A549 (cell line): ENCODE results near the gene RPL41. TPM values are rescaled to one million over a fixed set of nuclear protein-coding genes. Genes with fewer than 3 reads are reported as not detected.
A peak's percentile ranks its signal among the peaks of the same experiment; 100 is the strongest.

ENCODE experiments used
- ATAC-seq, 2 experiments: fragments of 200-7000 bp in 1 of 2; fragments of >200 bp in 1 of 2; cut with Nextera tagmentation in 1 of 2; cut with Tn5 transposase in 1 of 2; 3 replicates each; pipeline versions ENCODE4 v1.8.0 to v1.9.1; 2018 to 2020; ENCODE audit warnings: mild to moderate bottlenecking in 1 of 2, moderate library complexity in 1 of 2
- CTCF ChIA-PET: fragments of 300-600 bp; sonication (Branson Sonifier 250); formaldehyde crosslinking; extraction: SDS; loops from one replicate; lab custom pipeline; 2021; ENCODE audit warnings: antibody characterized with exemption, inconsistent platforms; lab: Yijun Ruan, JAX
- POLR2A ChIA-PET: fragments of 350-600 bp; formaldehyde crosslinking; extraction: SDS; loops from one replicate; lab custom pipeline; 2021; ENCODE audit warnings: antibody characterized with exemption, inconsistent platforms; lab: Yijun Ruan, JAX
- DNase-seq, 2 experiments: peaks; one replicate each; pipeline versions ENCODE4 v3.0.0 to v3.0.0-alpha.2; 2011 to 2016; ENCODE audit warnings: low read depth in 1 of 2, low spot score in 1 of 2
- FAIRE-seq: peaks from 2 replicates; lab custom pipeline; 2011; peaks lifted over from hg19 to GRCh38; lab: Jason Lieb, UNC
- H3K27ac ChIP-seq, 2 experiments: fragments of >200 bp; sonication (Bioruptor Twin); formaldehyde crosslinking; 3 replicates each; pipeline ENCODE4 v1.5.1; 2016 to 2017
- H3K4me1 ChIP-seq: fragments of >200 bp; sonication (Bioruptor Twin); formaldehyde crosslinking; 3 replicates; pipeline ENCODE4 v1.6.1; 2016
- H3K4me2 ChIP-seq: fragments of >200 bp; sonication (Bioruptor Twin); formaldehyde crosslinking; 3 replicates; pipeline ENCODE4 v1.6.1; 2016
- H3K4me3 ChIP-seq: fragments of >200 bp; sonication (Bioruptor Twin); formaldehyde crosslinking; 3 replicates; pipeline ENCODE4 v1.5.1; 2016
- H3K9me3 ChIP-seq: fragments of >200 bp; sonication (Bioruptor Twin); formaldehyde crosslinking; 3 replicates; pipeline ENCODE4 v1.6.1; 2016
- CBX2 ChIP-seq: fragments of 200-600 bp; sonication (generic); IDR thresholded peaks from 2 replicates; pipeline ENCODE4 v1.6.1; 2016; ENCODE audit warnings: low read depth, mild to moderate bottlenecking, borderline replicate concordance
- CEBPB ChIP-seq, 2 experiments: fragments of >200 bp in 1 of 2; sonication (Bioruptor Twin) in 1 of 2; formaldehyde crosslinking in 1 of 2; IDR thresholded peaks; 2 replicates each; pipeline ENCODE4 v1.6.1; 2012 to 2016
- CHD2 ChIP-seq: fragments of 150-350 bp; IDR thresholded peaks from 2 replicates; pipeline ENCODE4 v1.6.1; 2014; ENCODE audit warnings: low read length; ENCODE audit not compliant: partially characterized antibody
- EP300 ChIP-seq, 2 experiments: fragments of >200 bp; sonication (Bioruptor Twin); formaldehyde crosslinking; IDR thresholded peaks; 2 replicates in 1 of 2; 3 replicates in 1 of 2; pipeline ENCODE4 v1.6.1; 2016 to 2017
- KDM5A ChIP-seq: fragments of 200-600 bp; sonication (generic); IDR thresholded peaks from 2 replicates; pipeline ENCODE4 v1.6.1; 2016; ENCODE audit warnings: antibody characterized with exemption, mild to moderate bottlenecking
- MYC ChIP-seq: IDR thresholded peaks from 2 replicates; pipeline ENCODE4 v1.6.1; 2012; ENCODE audit warnings: mild to moderate bottlenecking, inconsistent platforms, low read length, improper control_type of control experiment, borderline replicate concordance
- NPAS2 ChIP-seq: fragments of 250-450 bp; sonication (Bioruptor Pico); IDR thresholded peaks from 2 replicates; pipeline ENCODE4 v1.8.0; 2022; ENCODE audit warnings: mild to moderate bottlenecking, moderate library complexity, borderline replicate concordance
- NR3C1 ChIP-seq: fragments of >200 bp; sonication (Bioruptor Twin); formaldehyde crosslinking; IDR thresholded peaks from 3 replicates; pipeline ENCODE4 v1.6.1; 2017
- RAD21 ChIP-seq, 2 experiments: fragments of >200 bp in 1 of 2; sonication (Bioruptor Twin) in 1 of 2; formaldehyde crosslinking in 1 of 2; IDR thresholded peaks in 1 of 2; conservative IDR thresholded peaks in 1 of 2; 2 replicates in 1 of 2; 3 replicates in 1 of 2; pipeline ENCODE4 v1.6.1; 2012 to 2018; ENCODE audit warnings: inconsistent platforms in 1 of 2
- RARB ChIP-seq: fragments of 250-450 bp; sonication (Bioruptor Pico); IDR thresholded peaks from 2 replicates; pipeline ENCODE4 v1.8.0; 2021; ENCODE audit warnings: mild to moderate bottlenecking, moderate library complexity
- REST ChIP-seq: fragments of 200-600 bp; sonication (generic); IDR thresholded peaks from 2 replicates; pipeline ENCODE4 v1.6.1; 2016; ENCODE audit warnings: antibody characterized with exemption, mild to moderate bottlenecking, moderate library complexity
- RNF2 ChIP-seq: fragments of 200-600 bp; sonication (generic); IDR thresholded peaks from 2 replicates; pipeline ENCODE4 v1.6.1; 2016; ENCODE audit warnings: low read depth, mild to moderate bottlenecking, antibody characterized with exemption, moderate library complexity, borderline replicate concordance
- SMC3 ChIP-seq: fragments of >200 bp; sonication (Bioruptor Twin); formaldehyde crosslinking; IDR thresholded peaks from 3 replicates; pipeline ENCODE4 v1.6.1; 2018; ENCODE audit warnings: inconsistent platforms
- SREBF2 ChIP-seq: fragments of 450-650 bp; IDR thresholded peaks from 2 replicates; pipeline ENCODE4 v1.6.1; 2014; ENCODE audit warnings: mild to moderate bottlenecking, moderate library complexity
- TFCP2L1 ChIP-seq: fragments of 250-450 bp; sonication (Bioruptor Pico); IDR thresholded peaks from 2 replicates; pipeline ENCODE4 v1.5.0; 2021; ENCODE audit warnings: mild to moderate bottlenecking
- ZNF302 ChIP-seq: fragments of 250-450 bp; sonication (Bioruptor Pico); IDR thresholded peaks from 2 replicates; pipeline ENCODE4 v1.9.0; 2021; ENCODE audit warnings: inconsistent platforms, mild to moderate bottlenecking, moderate library complexity
- WGBS: methylation state at CpG from one replicate; pipeline ENCODE4 v1.1.6; 2017; ENCODE audit errors: missing lambda C conversion rate; 5-methylcytosine and 5-hydroxymethylcytosine counted together
- polyA plus RNA-seq, 4 experiments: library from polyadenylated mRNA; depleted of rRNA in 3 of 4; stranded (reverse); fragments of >200 nt; fragmentation: RNase III in 1 of 4; extraction: RNeasy Plus Mini Kit Qiagen cat#74134 plus additional on column Dnase treatment in 1 of 4; gene quantifications; 2 replicates in 3 of 4; 3 replicates in 1 of 4; pipeline ENCODE4 v1.2.3, GENCODE V29; 2011 to 2017
- TF ChIP-seq, protein P1 (sequence below): fragments of >200 bp; sonication (Bioruptor Twin); formaldehyde crosslinking; IDR thresholded peaks from 2 replicates; pipeline ENCODE4 v1.6.1; 2016

RPL41 gene
- polyA plus RNA-seq, 2 of the 4 experiments (the other 2 are of a cell fraction), result 8,804 to 9,351 TPM

DNA sequence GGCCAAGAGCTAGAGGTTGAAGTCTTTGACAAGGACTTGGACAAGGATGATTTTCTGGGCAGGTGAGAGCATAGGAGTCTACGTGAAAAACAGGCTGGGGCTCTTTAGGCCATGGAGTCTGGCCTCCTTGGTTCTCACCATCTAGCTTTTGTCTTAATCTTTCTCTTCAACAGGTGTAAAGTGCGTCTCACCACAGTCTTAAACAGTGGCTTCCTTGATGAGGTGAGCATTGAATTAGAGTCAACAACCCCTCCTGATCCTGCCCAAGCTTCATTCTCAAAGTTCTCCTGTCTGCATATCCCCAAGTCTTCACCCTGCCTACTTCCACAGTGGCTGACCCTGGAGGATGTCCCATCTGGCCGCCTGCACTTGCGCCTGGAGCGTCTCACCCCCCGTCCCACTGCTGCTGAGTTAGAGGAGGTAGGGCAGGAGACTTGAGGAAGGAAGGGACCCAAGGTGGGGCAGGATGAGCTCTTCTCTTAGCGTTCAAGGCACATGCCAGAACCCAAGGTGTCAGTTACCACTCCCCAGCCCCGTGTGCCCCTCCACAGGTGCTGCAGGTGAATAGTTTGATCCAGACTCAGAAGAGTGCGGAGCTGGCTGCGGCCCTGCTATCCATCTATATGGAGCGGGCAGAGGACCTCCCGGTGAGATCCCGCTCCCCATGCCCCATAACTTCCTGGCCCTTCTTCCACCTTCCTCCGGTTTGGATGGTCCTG is 21.6 kb downstream of the RPL41 start:
- H3K4me2 ChIP-seq, result no peak overlapping the region
- POLR2A ChIA-PET, result no interaction called here
- H3K27ac ChIP-seq, result no peak overlapping the region
- TF ChIP-seq SMC3 (no peak), CHD2 (no peak), RNF2 (no peak), CBX2 (no peak), KDM5A (no peak), ZNF302 (CRISPR knock-in tag) (no peak), NR3C1 (no peak), RAD21 (conservative IDR thresholded peaks at IDR 0.05 in 1 of 2, IDR thresholded peaks at IDR 0.05 in 1 of 2) (no peak), NPAS2 (CRISPR knock-in tag) (no peak), RARB (no peak), TFCP2L1 (CRISPR knock-in tag) (no peak), CEBPB (IDR thresholded peaks at IDR 0.05) (no peak)
- TF ChIP-seq, protein P1, sequence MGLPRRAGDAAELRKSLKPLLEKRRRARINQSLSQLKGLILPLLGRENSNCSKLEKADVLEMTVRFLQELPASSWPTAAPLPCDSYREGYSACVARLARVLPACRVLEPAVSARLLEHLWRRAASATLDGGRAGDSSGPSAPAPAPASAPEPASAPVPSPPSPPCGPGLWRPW, result no peak
- TF ChIP-seq, all 56 proteins: peak for 0
- H3K9me3 ChIP-seq, result no peaks in the 10 kb centered on the region
- FAIRE-seq (no peak), DNase-seq (no peak), ATAC-seq (no peak)
- H3K4me3 ChIP-seq, result no peak overlapping the region
- H3K4me1 ChIP-seq, result no peaks in the 10 kb centered on the region
- CTCF ChIA-PET, result interaction anchor here (0.6 to 3.8 kb wide), 10 partner anchors 9 to 91 kb away, joined by 4 to 17 read pairs (median 6); partner anchors contain the start of genes ESYT1, MYL6, MYL6B and SMARCC2
- 96% methylated on average over 14 of the region's 14 CpGs for WGBS

DNA sequence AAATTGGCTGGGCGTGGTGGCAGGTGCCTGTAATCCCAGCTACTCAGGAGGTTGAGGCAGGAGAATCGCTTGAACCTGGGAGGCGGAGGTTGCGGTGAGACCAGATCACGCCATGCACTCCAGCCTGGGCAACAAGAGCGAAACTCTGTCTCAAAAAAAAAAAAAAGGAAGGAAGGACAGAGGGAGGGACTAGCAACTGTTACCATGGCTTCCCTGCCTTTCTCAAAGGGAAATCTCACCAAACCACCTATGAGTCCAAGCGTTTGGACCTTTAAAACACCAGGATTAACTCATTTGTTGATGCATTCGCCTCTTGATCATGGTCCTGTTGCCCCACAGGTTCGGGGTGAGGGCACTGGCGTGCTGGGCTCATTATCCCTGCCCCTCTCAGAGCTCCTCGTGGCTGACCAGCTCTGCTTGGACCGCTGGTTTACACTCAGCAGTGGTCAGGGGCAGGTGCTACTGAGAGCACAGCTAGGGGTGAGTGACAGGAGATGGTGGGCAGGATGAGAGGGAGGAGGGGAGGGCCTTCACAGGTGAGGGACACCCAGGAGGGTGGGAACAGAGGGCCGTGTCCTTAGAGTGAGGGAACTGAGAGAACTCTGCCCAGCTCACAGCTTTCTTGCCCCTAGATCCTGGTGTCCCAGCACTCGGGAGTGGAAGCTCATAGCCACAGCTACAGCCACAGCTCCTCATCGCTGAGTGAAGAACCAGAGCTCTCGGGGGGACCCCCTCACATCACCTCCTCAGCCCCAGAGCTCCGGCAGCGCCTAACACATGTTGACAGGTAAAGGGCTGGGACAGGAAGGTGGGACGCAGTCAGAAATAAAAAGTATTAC is 25.7 kb downstream of the RPL41 start:
- Histone ChIP-seq H3K27ac (no peak overlapping the region), H3K9me3 (no peaks in the 10 kb centered on the region), H3K4me3 (no peak overlapping the region), H3K4me2 (no peak overlapping the region), H3K4me1 (no peaks in the 10 kb centered on the region)
- ChIA-PET POLR2A (interaction anchor here (0.7 to 1.4 kb wide), 4 partner anchors 10 to 47 kb away, joined by 3 to 5 read pairs (median 4); partner anchors contain the start of genes ESYT1, MYL6B and SMARCC2), CTCF (interaction anchor here (0.8 to 3.8 kb wide), 7 partner anchors 9 to 63 kb away, joined by 3 to 15 read pairs (median 4); partner anchors contain the start of genes MYL6B and SMARCC2)
- no peak for TF ChIP-seq SREBF2
- TF ChIP-seq EP300 (IDR thresholded peaks at IDR 0.05), result no peak
- TF ChIP-seq MYC, result no peak
- TF ChIP-seq REST, result no peak
- no peak for DNase-seq
- 0 out of 6 replicates have a peak, but pooled peaks of 1 of the 2 experiments have one; percentile 19 for ATAC-seq
- 92% methylated on average over 18 of the region's 19 CpGs for WGBS
- no peak for FAIRE-seq
